Measurements from ENCODE around the gene FAM222B. TPM values are rescaled to one million over a fixed set of nuclear protein-coding genes. Genes with fewer than 3 reads are reported as not detected.

FAM222B gene
- total and polyA plus RNA-seq, 9 of the 15 experiments (the other 6 are each of a cell fraction or from before 2014, with no cell fraction given): 4.0 to 34.6 (median 7.5) TPM

GRCh38 chr17:28725660-28726225 is 116.8 kb downstream of the FAM222B start (continued):
- TF ChIP-seq SRSF3 (IDR thresholded peaks at IDR 0.05; ENCODE audit: insufficient read depth, low read length): 0 out of 2 replicates have a peak, but pooled peaks have one; percentile 29
- TF ChIP-seq RFX7 (CRISPR knock-in tag; IDR thresholded peaks at IDR 0.05): peak; percentile 77; the same call in 1 of the 2 replicates
- TF ChIP-seq NONO (IDR thresholded peaks at IDR 0.05; ENCODE audit: low read depth in 2 of 2, low read length in 1 of 2): peak in 1 of 2 experiments; percentile 72; a peak in 1 of 4 replicates
- TF ChIP-seq MXI1 (IDR thresholded peaks at IDR 0.05; ENCODE audit: low read depth, low read length): no peak
- TF ChIP-seq NCOA2 (IDR thresholded peaks at IDR 0.05; ENCODE audit: partially characterized antibody in 2 of 2): no peak
- TF ChIP-seq KDM4B (IDR thresholded peaks at IDR 0.05; ENCODE audit: borderline replicate concordance in 2 of 2, low read depth in 1 of 2): peak in 1 of 2 experiments; percentile 16; a peak in 1 of 4 replicates
- no peak for TF ChIP-seq NCOA4 (IDR thresholded peaks at IDR 0.05; ENCODE audit: partially characterized antibody)
- TF ChIP-seq ZNF253 (CRISPR knock-in tag; conservative IDR thresholded peaks at IDR 0.05): no peak; the same call in 1 of the 2 replicates
- peak; percentile 88 for TF ChIP-seq FOXP1 (CRISPR knock-in tag; IDR thresholded peaks at IDR 0.05)
- TF ChIP-seq SP2 (IDR thresholded peaks at IDR 0.05; ENCODE audit: extremely low read depth, low read depth, low read length, poor library complexity, severe bottlenecking): peak; percentile 3
- TF ChIP-seq ZMIZ1 (IDR thresholded peaks at IDR 0.05; ENCODE audit: low read depth in 2 of 2, low read length in 2 of 2): peak in 1 of 2 experiments; percentile 10; a peak in 1 of 4 replicates
- no peak for TF ChIP-seq ATF3 (IDR thresholded peaks at IDR 0.05)
- 0 out of 2 replicates have a peak, but pooled peaks have one; percentile 62 for TF ChIP-seq ATF3 (CRISPR knock-in tag; conservative IDR thresholded peaks at IDR 0.05)
- no peak for TF ChIP-seq PHB2 (IDR thresholded peaks at IDR 0.05; ENCODE audit: low read depth)
- peak; percentile 95 for TF ChIP-seq L3MBTL2 (IDR thresholded peaks at IDR 0.05)
- no peak for TF ChIP-seq MNT (conservative IDR thresholded peaks at IDR 0.05)
- TF ChIP-seq CREB1 (IDR thresholded peaks at IDR 0.05): peak; percentile 34; the same call in 1 of the 2 replicates
- TF ChIP-seq CREB1 (CRISPR knock-in tag; IDR thresholded peaks at IDR 0.05): no peak
- TF ChIP-seq SRF (CRISPR knock-in tag; IDR thresholded peaks at IDR 0.05): 0 out of 4 replicates have a peak, but pooled peaks of 1 of the 2 experiments have one; percentile 30
- TF ChIP-seq LEF1 (IDR thresholded peaks at IDR 0.05): peak; percentile 16; the same call in 1 of the 2 replicates
- peak; percentile 14; the same call in 1 of the 2 replicates for TF ChIP-seq TCF3 (CRISPR knock-in tag; IDR thresholded peaks at IDR 0.05)
- TF ChIP-seq ZNF408 (CRISPR knock-in tag; IDR thresholded peaks at IDR 0.05; ENCODE audit: low read depth): no peak

All from K562 (cell line).